ENCODE results near the gene CCNY.
"Not testable (repeated sequence)": the region's sequence is repeated elsewhere in the genome, so short reads cannot be mapped to it uniquely, and the experiment has no call there.

CCNY gene

DNA sequence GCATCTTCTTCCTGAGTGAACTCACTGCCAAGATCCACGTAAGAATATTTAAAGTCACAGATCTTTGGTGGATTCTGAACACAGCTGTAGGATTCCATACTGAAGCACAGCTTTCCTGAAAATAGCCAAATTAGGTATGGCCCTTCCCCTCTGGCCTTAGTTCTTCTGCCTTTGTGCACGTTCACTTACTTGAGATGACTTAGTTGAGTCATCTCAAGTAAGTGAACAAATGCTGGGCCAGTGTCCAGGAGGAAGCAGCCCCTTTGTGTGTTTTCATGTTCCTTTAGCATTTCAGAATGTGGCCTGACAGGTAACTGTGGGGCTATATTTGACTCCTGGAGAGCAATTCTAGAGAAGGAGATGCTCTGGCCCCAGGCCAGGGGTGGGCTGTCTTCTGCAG is 51.5 kb downstream of the CCNY start:
- no peak for DNase-seq

DNA sequence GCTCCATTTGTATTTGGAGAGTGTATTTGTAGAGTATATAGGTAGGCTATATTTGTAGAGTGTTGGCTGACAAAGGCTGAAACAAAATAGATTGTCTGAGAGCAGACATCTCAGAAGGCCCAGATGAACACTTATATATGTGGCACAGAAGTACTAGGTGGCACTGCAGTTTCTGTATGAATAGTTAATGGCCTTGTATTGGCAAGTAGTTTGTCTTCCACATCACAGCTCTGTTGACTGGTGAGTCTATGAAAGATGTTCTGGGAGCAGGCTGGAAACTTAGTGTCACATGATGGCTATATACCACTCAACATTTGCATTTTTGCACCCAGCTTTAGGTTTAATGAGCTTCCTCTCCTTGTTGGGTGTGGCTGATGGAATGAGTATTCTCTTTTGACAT is 51.9 kb downstream of the CCNY start:
- no peak for DNase-seq

GRCh38 chr10:35388682-35389081 is 52.4 kb downstream of the CCNY start:
- no peak for DNase-seq

DNA sequence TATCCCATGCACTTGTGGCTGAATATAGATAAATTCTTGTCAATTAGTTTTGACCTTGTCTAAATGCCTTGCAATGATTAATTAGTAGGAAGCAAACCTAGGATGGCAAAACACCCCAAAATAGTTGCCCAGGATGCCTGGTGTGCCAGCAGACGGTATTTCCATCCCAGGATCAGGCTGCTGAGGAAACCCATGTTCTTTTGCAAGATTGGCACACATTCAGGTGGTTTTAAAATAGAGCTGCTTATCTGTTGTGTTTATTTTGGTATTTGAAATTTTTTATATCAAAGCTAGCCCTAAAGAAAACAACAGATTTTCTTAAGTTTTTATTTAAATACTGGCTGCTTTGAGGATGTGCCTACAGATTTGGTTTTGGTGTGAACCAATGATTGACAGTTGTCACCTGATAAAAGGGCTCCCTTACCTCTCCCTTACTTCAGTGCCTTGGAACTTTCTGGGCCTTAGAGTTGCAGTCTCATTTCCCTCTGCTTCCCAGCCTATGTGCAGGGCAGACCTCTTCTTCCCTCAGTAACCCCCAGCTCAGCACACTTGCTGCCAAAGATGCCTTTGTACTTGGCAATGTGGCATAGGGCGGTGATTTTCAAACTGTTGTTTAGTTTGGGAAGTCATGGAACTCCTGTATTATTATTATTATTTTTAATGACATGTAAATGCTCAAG is 54.0 kb downstream of the CCNY start:
- no peak for DNase-seq

- DNase-seq, result no peak
Measured at GRCh38 chr10:35390843-35391152, 54.5 kb downstream of the CCNY start.

DNA sequence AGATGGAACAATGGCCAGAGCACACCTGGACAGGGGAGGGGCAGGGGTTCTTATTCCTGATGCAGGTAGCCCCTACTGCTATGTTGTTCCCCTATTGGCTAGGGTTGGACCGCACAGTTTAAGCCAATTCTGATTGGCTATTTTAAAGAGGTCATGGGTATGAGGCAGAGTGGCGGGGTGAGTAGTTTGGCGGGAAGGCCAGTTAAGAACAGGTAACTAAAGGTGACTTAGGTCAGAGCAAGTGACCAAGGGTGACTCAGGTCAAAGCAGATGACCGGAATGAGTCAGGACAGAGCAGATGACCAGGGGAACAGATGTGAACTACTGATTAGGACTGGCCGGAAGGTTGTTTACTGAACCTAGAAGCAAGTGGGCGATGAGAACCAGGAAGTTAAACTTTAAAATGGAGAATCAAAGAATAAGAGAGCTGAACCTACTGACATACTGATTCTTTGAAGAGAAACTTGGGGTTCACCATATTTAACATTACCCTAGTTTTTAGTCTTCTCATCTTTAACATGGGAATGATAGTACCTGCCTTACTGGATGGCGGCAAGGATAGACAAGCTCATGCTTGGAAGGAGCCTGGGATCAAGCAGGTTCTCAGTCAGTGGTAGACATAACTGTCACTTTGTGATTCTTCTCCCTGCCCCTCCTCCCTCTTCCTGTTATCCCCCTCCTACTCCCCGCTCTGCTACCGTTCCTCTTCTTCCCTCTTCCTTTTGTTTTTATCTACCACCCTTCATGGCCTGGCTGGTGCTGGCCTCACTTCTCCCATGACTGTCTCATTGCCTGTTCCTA is 55.0 kb downstream of the CCNY start:
- no peak for DNase-seq

- DNase-seq, result no peak
Measured at GRCh38 chr10:35391954-35392262, 55.6 kb downstream of the CCNY start.

DNA sequence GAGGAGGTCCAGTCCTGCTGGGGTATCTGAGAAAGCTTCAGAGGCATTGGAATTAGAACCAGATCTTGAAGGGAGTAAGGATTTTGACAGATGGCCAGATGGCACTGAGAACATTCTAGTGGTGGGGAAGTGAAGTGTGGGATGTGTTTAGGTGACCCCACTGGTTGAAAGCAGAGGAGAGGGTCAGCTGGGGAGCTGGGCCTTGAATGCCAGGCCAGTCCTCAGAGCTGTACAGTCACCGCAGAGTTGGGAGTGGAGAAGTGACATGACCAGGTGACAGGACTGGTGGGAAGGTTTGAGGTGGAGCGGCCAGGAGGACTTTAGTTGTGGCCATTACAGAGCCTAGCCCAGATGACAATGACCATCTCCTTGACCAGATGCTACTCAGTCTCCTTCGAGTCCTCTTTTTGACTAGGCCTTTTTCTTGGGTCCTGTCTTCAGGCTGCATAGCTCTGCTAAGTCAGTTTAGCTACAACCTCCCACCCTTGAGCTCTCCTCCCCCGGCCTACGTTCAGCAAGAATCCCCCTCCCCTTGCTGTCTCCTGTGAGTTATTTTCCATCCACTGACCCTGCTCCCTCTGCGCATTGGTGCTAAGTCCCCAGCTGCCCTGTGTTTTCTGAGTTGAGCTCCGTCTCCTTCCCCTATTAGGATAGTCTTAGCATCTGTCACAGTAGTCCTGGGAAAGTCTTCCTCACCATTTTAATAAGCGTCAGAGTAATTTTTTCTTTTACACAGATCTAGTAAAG is 56.3 kb downstream of the CCNY start:
- no peak for DNase-seq

DNA sequence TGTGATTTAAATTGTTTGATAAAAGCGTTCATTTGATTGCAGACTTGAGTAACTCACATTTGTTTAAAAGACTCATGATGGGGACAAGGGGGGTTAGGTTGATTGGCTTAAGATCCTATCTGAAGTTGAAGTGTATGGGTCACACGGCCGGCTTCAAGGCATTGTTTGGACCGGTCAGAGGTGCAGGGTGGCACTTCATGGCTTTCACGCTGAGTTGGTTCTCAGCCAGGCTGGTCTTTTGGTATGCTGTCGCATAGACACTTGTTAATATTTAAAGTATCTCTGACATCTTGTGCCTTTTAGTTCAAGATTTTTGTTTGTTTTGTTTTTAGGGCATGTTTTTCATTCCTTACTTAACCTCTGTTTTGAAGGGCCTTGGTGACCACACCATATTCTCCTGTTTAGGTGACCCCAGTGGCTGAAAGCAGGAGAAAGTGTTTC is 58.1 kb downstream of the CCNY start:
- no peak for DNase-seq

DNA sequence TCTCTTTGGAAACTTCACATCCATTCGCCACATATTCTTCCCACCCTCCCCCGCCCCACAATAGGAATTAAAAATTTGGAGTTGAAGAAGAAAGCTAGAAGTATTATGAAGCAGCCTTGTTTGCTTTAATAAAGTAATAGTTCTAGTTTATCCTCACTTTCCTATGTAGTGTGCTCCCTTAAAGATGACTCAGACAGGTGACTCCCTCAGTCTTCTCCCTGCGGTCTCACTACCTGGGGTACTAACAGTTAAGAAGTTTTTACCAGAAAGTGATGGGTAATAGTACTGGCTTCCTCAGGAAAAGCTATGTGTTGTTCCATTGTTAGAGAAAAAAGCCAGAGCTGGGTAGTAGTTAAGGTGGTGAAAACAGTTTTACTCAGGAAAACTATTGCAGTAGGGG is 58.6 kb downstream of the CCNY start:
- DNase-seq, result no peak

DNA sequence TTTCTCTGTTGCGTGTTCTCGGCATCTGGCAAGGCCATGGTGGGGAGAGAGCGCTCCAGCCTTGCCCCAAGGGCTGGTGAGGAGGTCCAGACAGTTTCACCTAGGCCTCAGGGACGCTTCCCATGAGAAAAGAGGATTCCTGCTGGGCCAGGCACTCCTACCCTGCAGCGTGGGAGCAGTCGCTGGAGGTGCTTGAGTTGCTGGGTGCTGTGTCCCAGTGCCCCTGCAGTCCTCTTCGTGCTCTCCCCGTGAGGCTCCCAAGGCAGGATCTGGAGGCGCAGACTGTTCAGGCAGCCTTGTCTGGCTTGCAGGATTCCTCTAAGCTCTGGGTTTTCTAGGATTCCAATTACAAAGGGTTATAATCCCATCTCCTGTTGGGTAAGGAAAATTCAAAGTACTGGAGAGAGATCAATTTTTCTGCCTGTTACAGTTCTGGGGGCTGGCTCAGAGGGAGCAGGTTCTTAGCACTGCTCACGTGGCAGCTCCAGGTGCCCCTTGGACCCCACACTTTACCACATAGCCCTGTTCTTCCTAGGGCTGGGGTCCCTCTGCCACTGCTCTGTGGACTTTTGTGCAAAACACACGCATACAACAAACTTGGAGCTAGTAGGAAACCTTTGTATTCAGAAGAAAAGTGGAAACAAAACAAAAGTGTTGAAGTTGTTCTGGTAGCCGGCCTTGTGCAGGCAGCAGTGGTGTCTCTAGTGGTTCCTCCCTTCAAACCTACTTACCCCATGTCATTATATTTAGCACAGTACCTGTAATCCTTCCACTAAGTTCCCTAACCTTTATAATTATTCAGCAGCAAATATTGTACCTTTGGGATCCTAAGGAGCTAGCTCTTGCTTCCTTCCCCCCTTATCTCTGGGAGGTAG is 60.5 kb downstream of the CCNY start:
- no peak for DNase-seq

DNA sequence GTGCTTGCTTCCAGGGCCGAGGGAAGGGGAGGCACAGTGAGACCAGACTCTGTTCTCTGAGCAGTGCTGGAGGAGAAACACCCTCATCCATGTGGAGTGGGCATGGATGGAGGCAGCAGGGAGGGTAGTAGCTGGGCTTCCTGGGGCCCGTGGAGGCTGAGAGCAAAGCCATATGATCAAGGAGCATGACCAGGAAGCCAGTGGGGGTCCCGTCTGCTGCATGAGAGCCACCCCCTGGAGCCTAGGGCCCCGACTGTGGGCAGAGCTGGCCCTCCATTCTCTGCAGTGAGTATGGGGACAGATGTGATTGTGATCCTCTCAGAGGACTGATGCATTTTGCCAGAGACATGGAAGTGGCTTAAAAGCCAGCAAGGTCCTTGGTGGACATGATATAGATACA is 61.6 kb downstream of the CCNY start:
- no peak for DNase-seq

GRCh38 chr10:35398355-35398754 is 62.0 kb downstream of the CCNY start:
- DNase-seq, result no peak

- no peak for DNase-seq
Measured at GRCh38 chr10:35398908-35399307, 62.6 kb downstream of the CCNY start.

- no peak for DNase-seq
Measured at GRCh38 chr10:35399414-35400009, 63.2 kb downstream of the CCNY start.

DNA sequence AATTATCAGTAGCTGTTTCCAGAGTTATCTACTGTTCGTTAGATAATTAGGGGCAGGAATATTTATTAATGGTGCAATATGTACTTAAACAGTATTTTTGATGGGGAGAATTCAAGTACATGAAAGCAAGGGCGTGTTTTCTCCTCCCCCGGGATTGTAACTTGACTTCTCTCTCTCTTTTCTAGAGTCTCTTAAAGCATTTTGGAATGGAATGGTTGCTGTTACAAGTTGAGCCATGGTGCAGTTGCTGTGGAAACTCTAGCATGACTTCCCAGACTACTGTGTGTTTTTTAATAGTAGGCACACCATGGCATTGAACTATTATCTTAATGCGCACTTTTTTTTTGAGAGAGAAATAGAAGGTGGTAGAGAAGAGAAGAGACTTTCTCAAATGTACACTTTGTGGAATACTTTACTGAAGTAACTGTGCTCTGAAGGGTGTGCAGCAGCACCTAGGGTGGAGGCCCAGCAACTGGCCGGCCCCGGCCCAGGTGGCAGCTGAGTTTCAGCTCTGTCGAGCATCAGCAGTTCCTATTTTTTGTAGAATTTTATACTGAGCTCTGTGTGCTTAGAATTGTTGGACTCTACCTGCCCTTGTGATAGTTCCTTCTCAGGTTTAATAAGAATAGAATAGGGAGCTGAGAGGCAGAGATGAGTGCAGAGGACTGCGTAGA is 64.4 kb downstream of the CCNY start:
- DNase-seq, result no peak

DNA sequence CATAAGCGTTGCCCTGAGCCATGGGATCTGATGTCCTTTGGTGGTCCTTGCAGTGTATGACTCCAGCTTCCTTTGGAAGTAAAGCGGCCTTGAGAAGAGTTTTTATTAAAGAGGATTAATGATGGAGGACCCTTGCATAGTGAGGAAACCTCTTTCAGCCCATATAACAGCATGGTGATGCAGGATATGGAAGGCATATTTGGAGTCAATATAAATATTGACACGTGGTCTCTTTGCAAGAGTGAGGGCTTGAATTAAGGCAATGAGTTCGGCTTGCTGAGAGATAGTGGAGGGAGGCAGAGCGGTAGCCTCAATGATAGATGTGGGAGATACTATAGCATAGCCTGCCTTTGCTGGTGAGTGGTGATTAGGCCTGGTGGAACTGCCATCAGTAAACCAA is 67.2 kb downstream of the CCNY start:
- DNase-seq, result not testable (repeated sequence)

- not testable (repeated sequence) for DNase-seq
Measured at GRCh38 chr10:35404077-35404476, 67.8 kb downstream of the CCNY start.

DNA sequence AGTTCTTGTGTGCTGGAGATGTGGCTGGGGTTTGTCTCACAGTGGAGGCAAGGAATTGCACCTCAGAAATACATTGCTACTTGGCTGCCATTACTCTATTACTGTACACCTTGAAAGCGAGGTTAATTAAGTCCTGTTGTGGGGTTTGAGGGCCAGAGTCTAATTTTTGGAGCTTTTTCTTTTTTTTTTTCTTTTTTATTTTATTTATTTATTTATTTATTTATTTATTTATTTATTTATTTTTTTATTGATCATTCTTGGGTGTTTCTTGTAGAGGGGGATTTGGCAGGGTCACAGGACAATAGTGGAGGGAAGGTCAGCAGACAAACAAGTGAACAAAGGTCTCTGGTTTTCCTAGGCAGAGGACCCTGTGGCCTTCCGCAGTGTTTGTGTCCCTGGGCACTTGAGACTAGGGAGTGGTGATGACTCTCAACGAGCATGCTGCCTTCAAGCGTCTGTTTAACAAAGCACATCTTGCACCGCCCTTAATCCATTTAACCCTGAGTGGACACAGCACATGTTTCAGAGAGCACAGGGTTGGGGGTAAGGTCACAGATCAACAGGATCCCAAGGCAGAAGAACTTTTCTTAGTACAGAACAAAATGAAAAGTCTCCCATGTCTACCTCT is 69.8 kb downstream of the CCNY start:
- DNase-seq, result not testable (repeated sequence)

DNA sequence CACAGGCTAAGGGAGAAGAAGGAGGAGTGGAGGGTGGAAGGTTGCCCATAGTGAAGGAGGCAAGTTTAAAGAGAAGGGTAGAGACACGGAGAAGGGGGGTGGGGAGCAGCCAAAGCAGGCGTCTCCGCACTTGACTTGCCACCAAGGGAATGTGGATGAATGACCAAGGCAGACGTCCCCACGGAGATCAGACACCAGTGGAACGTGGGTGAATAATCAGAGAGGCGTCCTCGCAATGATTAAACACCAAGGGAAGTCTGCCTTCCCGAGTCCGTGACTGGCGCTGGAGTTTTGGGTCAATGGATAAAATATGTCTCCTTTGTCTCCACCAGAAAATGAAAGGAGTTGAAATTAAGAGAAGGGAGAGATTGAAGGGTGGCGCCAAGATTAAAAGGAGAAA is 71.4 kb downstream of the CCNY start:
- not testable (repeated sequence) for DNase-seq

DNA sequence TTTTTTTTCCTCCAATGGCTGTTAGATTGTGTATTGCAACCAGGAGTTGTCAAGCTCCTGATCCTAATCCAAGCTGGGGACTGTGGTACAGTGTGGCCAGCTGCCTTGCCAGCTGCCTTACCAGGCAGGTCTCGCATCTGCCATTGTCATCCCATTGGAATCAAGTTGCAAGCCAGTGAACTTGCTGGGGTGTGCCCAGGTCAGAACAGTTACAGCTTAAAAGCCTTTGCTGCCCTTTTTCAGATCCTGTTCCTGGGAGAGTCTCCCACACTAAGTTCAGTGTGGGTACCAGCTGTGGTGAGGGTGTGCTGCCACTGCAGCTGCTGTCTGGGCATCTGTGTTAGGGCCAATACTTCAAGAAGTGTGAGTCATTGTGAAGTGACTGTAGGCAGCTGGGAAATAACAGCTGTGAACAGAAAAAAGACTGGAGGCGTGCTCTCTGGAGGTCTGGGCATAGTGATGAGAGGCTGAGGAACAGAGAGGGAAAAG is 72.8 kb downstream of the CCNY start:
- DNase-seq, result no peak

Data from effector CD8-positive, alpha-beta T cell (primary cell).